GDM1 (cell line): ENCODE data around the gene FERMT2.

Source experiments
- DNase-seq: peaks from one replicate; lab custom pipeline; 2025; lab: John Stamatoyannopoulos, UW

The FERMT2 gene

DNA sequence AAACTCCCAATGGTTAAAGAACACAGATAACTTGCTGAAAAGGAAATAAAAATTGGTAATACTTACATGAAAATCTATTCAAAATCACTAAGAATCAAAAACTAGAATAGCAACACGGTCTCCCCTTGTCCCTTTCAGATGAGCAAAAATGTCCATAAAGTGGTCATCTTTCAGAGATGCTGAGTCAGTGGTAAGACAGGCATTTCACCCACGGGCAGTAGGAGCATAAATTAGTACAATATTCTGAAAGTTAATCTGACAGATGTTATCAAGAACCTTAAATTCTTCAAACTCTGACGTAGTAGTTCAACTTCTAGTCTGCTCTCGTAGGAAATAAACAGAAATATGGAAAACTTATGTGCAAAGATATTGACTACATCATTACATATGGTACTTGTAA lies 126.4 kb downstream of the FERMT2 start:
- DNase-seq, result no peak

DNA sequence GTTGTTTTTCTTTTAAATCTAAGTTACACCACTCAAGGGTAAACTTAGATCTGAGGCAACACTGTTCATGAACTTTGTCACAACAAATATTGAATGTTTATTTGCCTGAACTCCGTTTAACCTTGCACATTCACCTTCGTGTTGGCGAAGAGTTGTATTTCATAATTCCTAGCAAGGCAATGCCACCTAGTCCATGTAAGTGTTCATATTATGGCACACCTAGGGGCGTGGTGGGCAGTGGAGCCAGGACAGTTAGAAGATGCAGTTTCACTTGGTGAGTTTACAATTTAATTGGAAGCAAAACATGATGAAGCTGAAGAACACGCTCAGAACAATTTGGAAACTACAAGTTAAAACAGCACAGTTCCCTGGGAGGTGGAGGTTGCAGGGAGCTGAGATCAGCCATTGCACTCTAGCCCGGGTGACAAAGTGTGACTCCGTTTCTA lies 129.0 kb downstream of the FERMT2 start:
- no peak for DNase-seq

DNA sequence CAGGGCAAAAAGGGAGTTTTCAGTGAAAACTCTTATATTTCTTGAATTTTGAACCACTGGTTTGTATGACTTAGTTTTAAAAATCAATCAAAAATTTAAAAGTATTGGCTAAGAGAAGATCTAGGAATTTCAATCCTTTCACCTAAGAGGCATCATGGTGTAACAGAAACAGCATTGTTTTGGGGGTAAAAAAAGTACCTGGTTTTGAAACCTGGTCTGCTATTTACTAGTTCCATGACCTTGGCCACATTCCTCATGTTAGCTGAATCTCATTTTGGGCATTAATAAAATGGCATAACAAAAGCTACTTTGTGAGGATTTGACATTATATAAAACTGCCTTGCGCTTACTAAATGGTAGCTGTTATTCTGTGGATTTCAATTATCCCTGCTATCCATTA lies 142.7 kb downstream of the FERMT2 start:
- no peak for DNase-seq
